GM12878 (cell line): ENCODE measurements around the gene CTSA.

ENCODE experiments used
- ASH2L ChIP-seq: fragments of 300-600, 200-600 bp; sonication (generic); IDR thresholded peaks from 2 replicates; pipeline ENCODE4 v1.6.1; 2017; ENCODE audit warnings: low read depth, mild to moderate bottlenecking, borderline replicate concordance
- BHLHE40 ChIP-seq, 2 experiments: fragments of 450-650 bp in 1 of 2; IDR thresholded peaks; 2 replicates each; pipeline ENCODE4 v1.6.1; 2011 to 2017; ENCODE audit warnings: low read depth in 2 of 2, borderline replicate concordance in 1 of 2, improper control_type of control experiment in 1 of 2, low read length in 1 of 2, mild to moderate bottlenecking in 1 of 2
- CEBPB ChIP-seq, 2 experiments: fragments of 150-350 bp in 1 of 2; IDR thresholded peaks; 2 replicates each; pipeline ENCODE4 v1.6.1; 2012 to 2014; ENCODE audit warnings: low read depth in 2 of 2, low read length in 2 of 2, borderline replicate concordance in 1 of 2, inconsistent platforms in 1 of 2
- CREB1 ChIP-seq: IDR thresholded peaks from 2 replicates; pipeline ENCODE4 v1.6.1; 2012; ENCODE audit warnings: low read depth, mild to moderate bottlenecking, inconsistent platforms
- ELK1 ChIP-seq: IDR thresholded peaks from 2 replicates; pipeline ENCODE4 v1.6.1; 2012; ENCODE audit warnings: low read depth, low read length, improper control_type of control experiment
- EP300 ChIP-seq, 2 experiments: fragments of 150-350 bp in 1 of 2; IDR thresholded peaks; 2 replicates each; pipeline ENCODE4 v1.6.1; 2011 to 2012; ENCODE audit warnings: low read depth in 2 of 2, low read length in 2 of 2, borderline replicate concordance in 1 of 2, improper control_type of control experiment in 1 of 2, inconsistent platforms in 1 of 2; ENCODE audit not compliant: control insufficient read depth in 1 of 2
- EZH2 ChIP-seq: IDR thresholded peaks from 2 replicates; pipeline ENCODE4 v1.6.1; 2012; ENCODE audit warnings: low read depth, mild to moderate bottlenecking, control low read depth, inconsistent platforms, low read length, borderline replicate concordance; ENCODE audit not compliant: control insufficient read depth
- HDAC2 ChIP-seq: fragments of 200-600 bp; sonication (generic); IDR thresholded peaks from 2 replicates; pipeline ENCODE4 v1.6.1; 2017
- HDAC6 ChIP-seq: fragments of 200-600 bp; sonication (generic); IDR thresholded peaks from one replicate; pipeline ENCODE4 v1.8.0; 2017; ENCODE audit warnings: antibody characterized with exemption; ENCODE audit not compliant: unreplicated experiment
- PML ChIP-seq: IDR thresholded peaks from 2 replicates; pipeline ENCODE4 v1.6.1; 2012; ENCODE audit warnings: low read length, inconsistent platforms
- POLR2A ChIP-seq: IDR thresholded peaks from 2 replicates; pipeline ENCODE4 v1.6.1; 2011; ENCODE audit warnings: low read depth, mild to moderate bottlenecking, low read length
- POLR2AphosphoS5 ChIP-seq: IDR thresholded peaks from 2 replicates; pipeline ENCODE4 v1.6.1; 2011; ENCODE audit warnings: mild to moderate bottlenecking, low read length, inconsistent platforms
- YY1 ChIP-seq: IDR thresholded peaks from 2 replicates; pipeline ENCODE4 v1.6.1; 2011; ENCODE audit warnings: low read depth, mild to moderate bottlenecking, low read length
- ZNF217 ChIP-seq: fragments of 450-650 bp; IDR thresholded peaks from 2 replicates; pipeline ENCODE4 v1.6.1; 2017; ENCODE audit warnings: antibody characterized with exemption, mild to moderate bottlenecking

GRCh38 chr20:45845452-45845851, 45.7 kb upstream of the CTSA start:
- TF ChIP-seq EP300 (IDR thresholded peaks at IDR 0.05; ENCODE audit: borderline replicate concordance in 1 of 2, control insufficient read depth in 1 of 2, low read depth in 2 of 2, low read length in 2 of 2) (no peak), BHLHE40 (IDR thresholded peaks at IDR 0.05; ENCODE audit: borderline replicate concordance in 1 of 2, low read depth in 2 of 2, low read length in 1 of 2) (no peak), YY1 (no peak), CREB1 (no peak), PML (no peak), ELK1 (no peak), CEBPB (IDR thresholded peaks at IDR 0.05; ENCODE audit: borderline replicate concordance in 1 of 2, low read depth in 2 of 2, low read length in 2 of 2) (no peak), EZH2 (no peak), HDAC2 (no peak), ASH2L (no peak), ZNF217 (no peak), HDAC6 (no peak), POLR2AphosphoS5 (no peak), POLR2A (no peak)
